Measurements from ENCODE around the gene SLC5A12.

DNA sequence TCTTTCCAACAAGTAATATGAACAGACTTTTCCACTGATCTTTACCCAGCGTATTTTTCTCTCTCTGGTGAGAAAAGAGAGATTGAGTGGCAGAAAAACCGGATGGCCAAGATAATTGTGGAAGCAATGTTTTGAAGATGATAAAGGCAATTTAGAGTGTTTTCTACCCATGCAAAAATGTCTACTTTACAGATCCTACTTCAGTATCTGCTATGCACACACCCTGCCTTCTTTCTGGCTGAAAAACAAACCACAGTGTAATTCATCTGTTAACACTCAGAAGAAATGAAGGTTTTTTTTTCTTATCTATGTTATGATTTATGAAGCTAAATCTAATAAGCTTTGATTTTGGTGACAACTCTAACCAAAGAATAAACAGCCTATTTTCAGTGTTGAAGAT is 56.8 kb downstream of the SLC5A12 start:
- TF ChIP-seq, protein P1, sequence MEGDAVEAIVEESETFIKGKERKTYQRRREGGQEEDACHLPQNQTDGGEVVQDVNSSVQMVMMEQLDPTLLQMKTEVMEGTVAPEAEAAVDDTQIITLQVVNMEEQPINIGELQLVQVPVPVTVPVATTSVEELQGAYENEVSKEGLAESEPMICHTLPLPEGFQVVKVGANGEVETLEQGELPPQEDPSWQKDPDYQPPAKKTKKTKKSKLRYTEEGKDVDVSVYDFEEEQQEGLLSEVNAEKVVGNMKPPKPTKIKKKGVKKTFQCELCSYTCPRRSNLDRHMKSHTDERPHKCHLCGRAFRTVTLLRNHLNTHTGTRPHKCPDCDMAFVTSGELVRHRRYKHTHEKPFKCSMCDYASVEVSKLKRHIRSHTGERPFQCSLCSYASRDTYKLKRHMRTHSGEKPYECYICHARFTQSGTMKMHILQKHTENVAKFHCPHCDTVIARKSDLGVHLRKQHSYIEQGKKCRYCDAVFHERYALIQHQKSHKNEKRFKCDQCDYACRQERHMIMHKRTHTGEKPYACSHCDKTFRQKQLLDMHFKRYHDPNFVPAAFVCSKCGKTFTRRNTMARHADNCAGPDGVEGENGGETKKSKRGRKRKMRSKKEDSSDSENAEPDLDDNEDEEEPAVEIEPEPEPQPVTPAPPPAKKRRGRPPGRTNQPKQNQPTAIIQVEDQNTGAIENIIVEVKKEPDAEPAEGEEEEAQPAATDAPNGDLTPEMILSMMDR (conservative IDR thresholded peaks at IDR 0.05) = no peak
- TF ChIP-seq ZFX (IDR thresholded peaks at IDR 0.05) = no peak

Data from C4-2B (cell line).